Ovary (tissue), 9 donors: Measurements from ENCODE around the gene LYPD8. TPM values are rescaled to one million over a fixed set of nuclear protein-coding genes. Genes with fewer than 3 reads are reported as not detected.

Experiments used
- DNase-seq, 5 donors: peaks; one replicate each; pipeline ENCODE4 v3.0.0-alpha.2; 2019 to 2020
- H3K27ac ChIP-seq, 2 donors: fragments of 200-600 bp; one replicate each; pipeline versions ENCODE4 v1.5.1 to v1.8.0; 2019 to 2022
- H3K27me3 ChIP-seq: fragments of 200-600 bp; one replicate; pipeline ENCODE4 v1.8.0; 2022
- H3K36me3 ChIP-seq: fragments of 200-600 bp; sonication (generic); one replicate; pipeline ENCODE4 v1.5.1; 2019
- H3K4me1 ChIP-seq: one replicate; pipeline ENCODE4 v1.8.1; 2013; ENCODE audit warnings: mild to moderate bottlenecking, moderate library complexity; ENCODE audit not compliant: insufficient read depth
- H3K4me3 ChIP-seq: fragments of 200-600 bp; sonication (generic); one replicate; pipeline ENCODE4 v1.5.1; 2017
- H3K9me3 ChIP-seq, 2 donors: fragments of 200-600 bp in 1 of 2; sonication (generic) in 1 of 2; one replicate each; pipeline versions ENCODE4 v1.5.1 to v1.8.1; 2013 to 2019; ENCODE audit warnings: mild to moderate bottlenecking in 1 of 2, moderate library complexity in 1 of 2
- EP300 ChIP-seq: sonication (generic); formaldehyde crosslinking; IDR thresholded peaks from one replicate; pipeline ENCODE4 v1.6.1; 2017; ENCODE audit warnings: antibody characterized with exemption
- POLR2A ChIP-seq: fragments of 450-650 bp; IDR thresholded peaks from one replicate; pipeline ENCODE4 v1.6.1; 2017; ENCODE audit warnings: antibody characterized with exemption, mild to moderate bottlenecking, moderate library complexity
- WGBS, 3 donors: extraction: QIAGEN DNeasy Blood & Tissue Kit in 1 of 3; methylation state at CpG; one replicate each; pipeline versions ENCODE4 v1.1.5 to v1.1.7; 2013 to 2017; 5-methylcytosine and 5-hydroxymethylcytosine counted together
- intact Hi-C, 4 donors: fragments of 100-400 bp; cut with DNase I; formaldehyde crosslinking; loops; one replicate each; pipeline versions ENCODE4 v1.11.0 to v1.15.1; 2022 to 2023
- polyA plus RNA-seq, 2 donors: library from polyadenylated mRNA; stranded (reverse); fragments of 200-250 nt in 1 of 2; fragments of 350-450 nt in 1 of 2; fragmentation: Illumina TruSeq in 1 of 2; extraction: RNeasy Lipid Tissue Mini Kit (QIAGEN cat#74804) in 1 of 2; gene quantifications; one replicate each; pipeline ENCODE4 v1.2.3, GENCODE V29; 2013 to 2014
- total RNA-seq, 7 donors: library from RNA; depleted of rRNA in 2 of 7; stranded (reverse); fragments of >200 nt in 2 of 7; fragmentation: NEBNext Ultra II Directional in 3 of 7; extraction: Animal tissue kit (Norgen Biotek cat#: 25700) in 3 of 7; gene quantifications; one replicate each; pipeline versions ENCODE4 v1.1.0 to v1.2.4, GENCODE V29; 2016 to 2023
- TF ChIP-seq, protein P1 (sequence below), 3 donors: fragments of 450-650 bp in 2 of 3; fragments of 200-600 bp in 1 of 3; IDR thresholded peaks; one replicate each; pipeline versions ENCODE4 v1.5.1 to v1.8.0; 2016 to 2022; ENCODE audit warnings: antibody characterized with exemption in 3 of 3, mild to moderate bottlenecking in 1 of 3
- donor health status: DM: no; HTN: no; CAD: no; lungs with moderate emphysema.
- donor health status: DM: no; HTN: no; CAD: no.
- donor health status: Bipolar disorder and iron deficiency.
- donor health status: DM: yes; HTN: yes; CAD: no.
- donor health status: DM: no; HTN: no; CAD: no.
- donor health status: DM: yes; HTN: yes; CAD: no.

The LYPD8 gene
- total and polyA plus RNA-seq, 9 donors: 0.24 TPM; not detected in 8

GRCh38 chr1:248703674-248704073 is 51.9 kb downstream of the LYPD8 start:
- Histone ChIP-seq H3K4me3 (no peak overlapping the region), H3K27me3 (no peaks in the 10 kb centered on the region), H3K9me3 (no peaks in the 10 kb centered on the region), H3K27ac (no peak overlapping the region), H3K36me3 (no peaks in the 10 kb centered on the region), H3K4me1 (no peaks in the 10 kb centered on the region)
- DNase-seq: no peak
- intact Hi-C loops: no loop called here
- TF ChIP-seq POLR2A (no peak), EP300 (no peak)
- TF ChIP-seq, protein P1, sequence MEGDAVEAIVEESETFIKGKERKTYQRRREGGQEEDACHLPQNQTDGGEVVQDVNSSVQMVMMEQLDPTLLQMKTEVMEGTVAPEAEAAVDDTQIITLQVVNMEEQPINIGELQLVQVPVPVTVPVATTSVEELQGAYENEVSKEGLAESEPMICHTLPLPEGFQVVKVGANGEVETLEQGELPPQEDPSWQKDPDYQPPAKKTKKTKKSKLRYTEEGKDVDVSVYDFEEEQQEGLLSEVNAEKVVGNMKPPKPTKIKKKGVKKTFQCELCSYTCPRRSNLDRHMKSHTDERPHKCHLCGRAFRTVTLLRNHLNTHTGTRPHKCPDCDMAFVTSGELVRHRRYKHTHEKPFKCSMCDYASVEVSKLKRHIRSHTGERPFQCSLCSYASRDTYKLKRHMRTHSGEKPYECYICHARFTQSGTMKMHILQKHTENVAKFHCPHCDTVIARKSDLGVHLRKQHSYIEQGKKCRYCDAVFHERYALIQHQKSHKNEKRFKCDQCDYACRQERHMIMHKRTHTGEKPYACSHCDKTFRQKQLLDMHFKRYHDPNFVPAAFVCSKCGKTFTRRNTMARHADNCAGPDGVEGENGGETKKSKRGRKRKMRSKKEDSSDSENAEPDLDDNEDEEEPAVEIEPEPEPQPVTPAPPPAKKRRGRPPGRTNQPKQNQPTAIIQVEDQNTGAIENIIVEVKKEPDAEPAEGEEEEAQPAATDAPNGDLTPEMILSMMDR (IDR thresholded peaks at IDR 0.05): no peak
- WGBS, 3 donors: 70 to 80% (median 71%) methylated on average over 2 of the region's 2 CpGs

DNA sequence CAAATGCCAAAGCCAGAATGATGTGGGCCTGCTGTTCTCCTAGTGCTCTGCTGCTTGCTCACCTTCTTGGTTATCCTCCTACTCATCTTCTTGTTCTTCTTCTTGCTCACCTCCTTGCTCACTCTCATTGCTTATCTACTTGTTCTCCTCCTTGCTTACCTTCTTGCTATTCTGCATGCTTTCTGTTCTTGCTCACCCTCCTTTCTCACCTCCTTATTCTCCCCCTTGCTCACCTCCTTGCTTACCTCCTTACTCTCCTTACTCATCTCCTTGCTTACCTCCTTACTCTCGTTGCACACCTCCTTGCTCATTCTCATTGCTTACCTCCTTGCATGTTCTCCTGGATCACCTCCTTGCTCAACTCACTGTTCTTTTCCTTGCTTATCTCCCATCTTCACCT is 52.8 kb downstream of the LYPD8 start, which contains the start of gene OR14I1:
TSS of gene OR14I1 (minus strand) at position 53 of the 400 bp plus-strand sequence.
- no peak for TF ChIP-seq EP300
- TF ChIP-seq, protein P1 (IDR thresholded peaks at IDR 0.05): no peak
- no peak for TF ChIP-seq POLR2A
- H3K27ac ChIP-seq: no peak within 1 kb of the TSS
- H3K9me3 ChIP-seq: no peaks in the 10 kb centered on the region
- WGBS, 3 donors: 58 to 74% (median 60%) methylated on average over 1 of the region's 1 CpG
- no peaks in the 10 kb centered on the region for H3K36me3 ChIP-seq
- no peak within 1 kb of the TSS for H3K4me3 ChIP-seq
- DNase-seq: no peak
- intact Hi-C loops: no loop called here
- no peaks in the 10 kb centered on the region for H3K27me3 ChIP-seq
- no peaks in the 10 kb centered on the region for H3K4me1 ChIP-seq

DNA sequence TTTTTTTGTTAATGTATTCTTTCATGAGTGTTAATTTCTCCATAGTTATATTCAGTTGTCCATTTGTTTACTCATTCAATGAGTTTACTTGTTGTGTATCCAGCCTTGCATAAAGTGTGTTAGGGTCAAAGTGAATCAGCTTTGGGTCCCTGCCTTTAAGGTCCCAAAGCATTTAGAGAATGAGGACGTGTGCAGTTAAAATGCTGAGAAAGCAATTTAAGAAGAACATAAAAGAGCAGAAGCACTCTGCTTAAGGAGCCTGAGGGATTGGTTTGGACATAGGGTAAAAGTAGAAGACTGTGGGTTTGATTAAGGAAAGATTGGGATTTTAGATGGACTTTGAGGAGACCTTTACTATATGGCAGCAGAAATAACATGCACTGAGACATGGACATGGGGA is 56.5 kb downstream of the LYPD8 start:
- no peaks in the 10 kb centered on the region for H3K36me3 ChIP-seq
- H3K4me1 ChIP-seq: no peaks in the 10 kb centered on the region
- H3K27me3 ChIP-seq: no peaks in the 10 kb centered on the region
- no peak overlapping the region for H3K27ac ChIP-seq
- intact Hi-C loops: no loop called here
- 36 to 46% (median 39%) methylated on average over 1 of the region's 1 CpG for WGBS, 3 donors
- TF ChIP-seq EP300: no peak
- no peak for TF ChIP-seq POLR2A
- TF ChIP-seq, protein P1 (IDR thresholded peaks at IDR 0.05): no peak
- no peaks in the 10 kb centered on the region for H3K9me3 ChIP-seq
- DNase-seq: no peak
- H3K4me3 ChIP-seq: no peak overlapping the region

DNA sequence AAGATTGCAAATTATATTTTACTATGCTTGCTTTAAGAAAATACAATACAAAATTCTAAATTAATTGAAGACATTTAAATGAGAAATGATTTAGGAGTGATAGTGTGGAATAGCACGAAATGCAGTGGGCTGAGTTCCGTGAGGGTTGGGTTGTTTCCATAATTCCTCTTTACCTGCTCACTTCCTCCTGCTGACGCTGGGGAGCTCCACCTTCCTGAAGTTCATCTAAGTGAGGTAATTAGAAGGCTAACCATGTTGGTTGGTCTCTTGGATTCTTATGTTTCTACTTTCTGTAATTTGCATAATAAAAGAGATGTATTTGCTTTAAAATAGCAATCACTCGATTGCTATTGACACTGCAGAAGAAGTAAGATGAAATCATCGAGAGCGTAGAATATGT is 57.7 kb downstream of the LYPD8 start:
- DNase-seq: no peak
- TF ChIP-seq EP300 (no peak), POLR2A (no peak)
- TF ChIP-seq, protein P1 (IDR thresholded peaks at IDR 0.05): no peak
- no peaks in the 10 kb centered on the region for H3K27me3 ChIP-seq
- no peaks in the 10 kb centered on the region for H3K9me3 ChIP-seq
- no peak overlapping the region for H3K27ac ChIP-seq
- intact Hi-C loops: no loop called here
- no peaks in the 10 kb centered on the region for H3K36me3 ChIP-seq
- 76 to 80% (median 77%) methylated on average over 6 of the region's 6 CpGs for WGBS, 3 donors
- H3K4me1 ChIP-seq: no peaks in the 10 kb centered on the region
- no peak overlapping the region for H3K4me3 ChIP-seq

DNA sequence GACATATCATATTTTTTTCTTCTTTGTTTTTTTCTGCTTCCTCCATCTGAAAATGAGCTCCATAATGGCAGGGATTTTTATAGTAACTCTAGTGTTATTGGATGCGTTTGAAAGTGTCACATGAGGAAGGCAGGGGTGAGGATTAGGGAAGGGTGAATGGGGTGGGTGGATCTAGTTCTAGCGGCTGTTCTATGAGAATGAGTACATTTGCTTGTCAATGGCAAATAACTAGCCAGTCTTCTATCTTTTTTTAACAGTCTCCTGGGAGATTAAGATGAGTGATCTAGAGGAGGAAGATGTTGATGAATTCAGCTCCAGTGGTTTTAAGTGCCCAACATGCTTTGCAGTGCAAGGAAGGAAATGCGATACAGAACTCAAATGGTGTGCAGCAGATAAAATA is 58.8 kb downstream of the LYPD8 start:
- H3K27me3 ChIP-seq: no peaks in the 10 kb centered on the region
- H3K4me1 ChIP-seq: no peaks in the 10 kb centered on the region
- H3K36me3 ChIP-seq: no peaks in the 10 kb centered on the region
- TF ChIP-seq EP300: no peak
- no peak for TF ChIP-seq POLR2A
- TF ChIP-seq, protein P1 (IDR thresholded peaks at IDR 0.05): no peak
- H3K27ac ChIP-seq: no peak overlapping the region
- H3K4me3 ChIP-seq: no peak overlapping the region
- DNase-seq: no peak
- intact Hi-C loops: no loop called here
- no peaks in the 10 kb centered on the region for H3K9me3 ChIP-seq
- WGBS, 3 donors: 81 to 86% (median 83%) methylated on average over 3 of the region's 3 CpGs
